Ascending aorta (tissue), 2 donors: ENCODE data around the gene NT5DC4. TPM values are rescaled to one million over a fixed set of nuclear protein-coding genes. Genes with fewer than 3 reads are reported as not detected.

ENCODE experiments used
- DNase-seq, 2 donors: peaks; one replicate each; pipeline ENCODE4 v3.0.0-alpha.2; 2019; ENCODE audit warnings: low spot score in 2 of 2
- H3K27ac ChIP-seq, 2 donors: fragments of 200-600 bp; sonication (generic); one replicate each; pipeline ENCODE4 v1.5.1; 2016 to 2017; ENCODE audit warnings: mild to moderate bottlenecking in 1 of 2
- H3K27me3 ChIP-seq: fragments of 200-600 bp; sonication (generic); one replicate; pipeline ENCODE4 v1.5.1; 2017
- H3K36me3 ChIP-seq, 2 donors: fragments of 200-600 bp; sonication (generic); one replicate each; pipeline ENCODE4 v1.5.1; 2016
- H3K4me1 ChIP-seq, 2 donors: fragments of 200-600 bp; sonication (generic); one replicate each; pipeline ENCODE4 v1.5.1; 2016 to 2017; ENCODE audit warnings: mild to moderate bottlenecking in 1 of 2
- H3K4me3 ChIP-seq, 2 donors: fragments of 200-600 bp; sonication (generic); one replicate each; pipeline ENCODE4 v1.5.1; 2016 to 2017; ENCODE audit warnings: mild to moderate bottlenecking in 1 of 2
- H3K9me3 ChIP-seq, 2 donors: fragments of 200-600 bp; sonication (generic); one replicate each; pipeline ENCODE4 v1.5.1; 2016
- CTCF ChIP-seq, 3 experiments: fragments of 200-600 bp in 2 of 3; fragments of 450-650 bp in 1 of 3; sonication (generic) in 2 of 3; IDR thresholded peaks; one replicate each; pipeline ENCODE4 v1.5.1; 2016 to 2019; ENCODE audit warnings: antibody characterized with exemption in 3 of 3, mild to moderate bottlenecking in 1 of 3, moderate library complexity in 1 of 3
- intact Hi-C: fragments of 100-400 bp; cut with DNase I; formaldehyde crosslinking; loops from one replicate; pipeline ENCODE4 v1.15.1; 2023
- total RNA-seq: library from RNA; depleted of rRNA; stranded (reverse); fragments of >200 nt; gene quantifications from one replicate; pipeline ENCODE4 v1.1.0, GENCODE V29; 2016

Gene NT5DC4
- total RNA-seq, 1 donor from 2014 or later, result not detected

GRCh38 chr2:112772322-112772721 lies 51.5 kb downstream of the NT5DC4 start:
- no peak for DNase-seq
- Histone ChIP-seq H3K27me3 (no peaks in the 10 kb centered on the region), H3K27ac (no peak overlapping the region), H3K36me3 (no peaks in the 10 kb centered on the region), H3K4me1 (no peaks in the 10 kb centered on the region), H3K9me3 (no peaks in the 10 kb centered on the region), H3K4me3 (no peak overlapping the region)
- no peak for TF ChIP-seq CTCF (IDR thresholded peaks at IDR 0.05)
- intact Hi-C loops, result no loop called here

- Histone ChIP-seq H3K9me3 (no peaks in the 10 kb centered on the region), H3K4me1 (no peaks in the 10 kb centered on the region), H3K4me3 (no peak overlapping the region), H3K36me3 (no peaks in the 10 kb centered on the region), H3K27ac (no peak overlapping the region), H3K27me3 (no peaks in the 10 kb centered on the region)
- intact Hi-C loops, result no loop called here
- TF ChIP-seq CTCF (IDR thresholded peaks at IDR 0.05), result no peak
- DNase-seq, result no peak
Measured at GRCh38 chr2:112772911-112773475, 52.2 kb downstream of the NT5DC4 start.

GRCh38 chr2:112773556-112773955 lies 52.7 kb downstream of the NT5DC4 start:
- H3K4me3 ChIP-seq, result no peak overlapping the region
- DNase-seq, result no peak
- H3K9me3 ChIP-seq, result no peaks in the 10 kb centered on the region
- H3K27ac ChIP-seq, result no peak overlapping the region
- H3K36me3 ChIP-seq, result no peaks in the 10 kb centered on the region
- no peak for TF ChIP-seq CTCF (IDR thresholded peaks at IDR 0.05)
- no peaks in the 10 kb centered on the region for H3K27me3 ChIP-seq
- no peaks in the 10 kb centered on the region for H3K4me1 ChIP-seq
- intact Hi-C loops, result no loop called here

GRCh38 chr2:112774536-112775285 lies 53.9 kb downstream of the NT5DC4 start:
- H3K4me1 ChIP-seq, result no peaks in the 10 kb centered on the region
- TF ChIP-seq CTCF (IDR thresholded peaks at IDR 0.05), result no peak
- no peaks in the 10 kb centered on the region for H3K9me3 ChIP-seq
- H3K4me3 ChIP-seq, result no peak overlapping the region
- no peaks in the 10 kb centered on the region for H3K36me3 ChIP-seq
- no peak for DNase-seq
- H3K27ac ChIP-seq, result no peak overlapping the region
- no peaks in the 10 kb centered on the region for H3K27me3 ChIP-seq
- intact Hi-C loops, result no loop called here

GRCh38 chr2:112776113-112776512 lies 55.3 kb downstream of the NT5DC4 start:
- no peaks in the 10 kb centered on the region for H3K36me3 ChIP-seq
- H3K27ac ChIP-seq, result no peak overlapping the region
- intact Hi-C loops, result no loop called here
- H3K27me3 ChIP-seq, result no peaks in the 10 kb centered on the region
- H3K9me3 ChIP-seq, result no peaks in the 10 kb centered on the region
- TF ChIP-seq CTCF (IDR thresholded peaks at IDR 0.05), result no peak
- DNase-seq, result no peak
- no peak overlapping the region for H3K4me3 ChIP-seq
- no peaks in the 10 kb centered on the region for H3K4me1 ChIP-seq
